Ishikawa (cell line): ENCODE data around the gene ZRANB1.

Experiments
- CEBPB ChIP-seq: IDR thresholded peaks from 2 replicates; pipeline ENCODE4 v1.6.1; 2012
- CREB1 ChIP-seq: IDR thresholded peaks from 2 replicates; pipeline ENCODE4 v1.6.1; 2012; ENCODE audit warnings: low read depth
- EGR1 ChIP-seq: IDR thresholded peaks from 2 replicates; pipeline ENCODE4 v1.6.1; 2012
- EP300 ChIP-seq: IDR thresholded peaks from 2 replicates; pipeline ENCODE4 v1.6.1; 2012; ENCODE audit warnings: borderline replicate concordance
- FOXM1 ChIP-seq: IDR thresholded peaks from 2 replicates; pipeline ENCODE4 v1.6.1; 2012; ENCODE audit warnings: low read depth, borderline replicate concordance
- MAX ChIP-seq: IDR thresholded peaks from 2 replicates; pipeline ENCODE4 v1.6.1; 2012
- NFIC ChIP-seq: IDR thresholded peaks from 2 replicates; pipeline ENCODE4 v1.6.1; 2012
- RAD21 ChIP-seq: IDR thresholded peaks from 2 replicates; pipeline ENCODE4 v1.6.1; 2012; ENCODE audit warnings: low read depth
- REST ChIP-seq: IDR thresholded peaks from 2 replicates; pipeline ENCODE4 v1.6.1; 2012; ENCODE audit warnings: low read depth, mild to moderate bottlenecking
- TAF1 ChIP-seq: IDR thresholded peaks from 2 replicates; pipeline ENCODE4 v1.6.1; 2012; ENCODE audit warnings: low read depth, mild to moderate bottlenecking
- TCF12 ChIP-seq: IDR thresholded peaks from 2 replicates; pipeline ENCODE4 v1.6.1; 2012; ENCODE audit warnings: low read depth
- USF1 ChIP-seq: IDR thresholded peaks from 2 replicates; pipeline ENCODE4 v1.6.1; 2012
- YY1 ChIP-seq: IDR thresholded peaks from 2 replicates; pipeline ENCODE4 v1.6.1; 2012; ENCODE audit warnings: low read depth
- ZBTB7A ChIP-seq: IDR thresholded peaks from 2 replicates; pipeline ENCODE4 v1.6.1; 2012; ENCODE audit warnings: low read depth

The ZRANB1 gene

GRCh38 chr10:125026036-125026931, 84.4 kb downstream of the ZRANB1 start:
- peak; percentile 60 for TF ChIP-seq REST
- TF ChIP-seq USF1: no peak
- TF ChIP-seq EGR1: no peak

DNA sequence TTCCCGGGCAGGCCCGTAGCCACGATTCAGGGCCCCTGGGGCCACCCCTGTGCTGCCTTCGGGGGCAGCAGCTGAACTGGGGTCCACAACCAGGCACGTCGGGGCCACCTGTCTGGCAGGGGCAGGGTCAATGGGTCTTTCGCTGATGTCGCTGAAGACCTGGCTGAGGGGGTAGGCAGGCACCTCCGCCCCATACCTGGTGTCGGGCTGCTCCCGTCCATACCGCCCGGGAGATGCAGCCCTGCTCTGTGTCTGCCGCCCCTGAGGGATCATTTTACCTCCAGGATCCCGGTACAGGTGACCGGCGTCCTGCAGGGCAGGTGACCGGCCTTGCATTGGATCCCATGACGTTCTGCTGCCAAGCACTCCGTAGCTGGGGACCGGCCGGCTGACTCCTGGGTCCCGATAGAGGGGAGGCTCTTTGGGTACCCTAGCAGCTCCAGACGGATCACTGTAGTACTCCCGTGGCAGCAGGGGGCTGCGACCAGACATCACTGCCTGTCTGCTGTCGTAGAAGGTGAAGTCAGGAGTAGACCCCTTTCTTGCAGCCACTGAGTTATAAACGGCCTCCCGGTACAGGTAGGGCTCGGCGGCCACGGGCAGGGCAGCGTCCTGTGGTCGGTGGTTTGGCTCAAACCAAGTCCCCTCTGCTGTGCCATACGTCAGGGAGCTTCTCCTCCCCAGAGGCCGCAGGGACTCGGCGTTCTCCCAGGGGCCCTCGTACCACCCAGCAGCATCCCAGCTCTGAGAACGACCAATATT, 85.2 kb downstream of the ZRANB1 start:
- TF ChIP-seq NFIC (no peak), RAD21 (no peak)

DNA sequence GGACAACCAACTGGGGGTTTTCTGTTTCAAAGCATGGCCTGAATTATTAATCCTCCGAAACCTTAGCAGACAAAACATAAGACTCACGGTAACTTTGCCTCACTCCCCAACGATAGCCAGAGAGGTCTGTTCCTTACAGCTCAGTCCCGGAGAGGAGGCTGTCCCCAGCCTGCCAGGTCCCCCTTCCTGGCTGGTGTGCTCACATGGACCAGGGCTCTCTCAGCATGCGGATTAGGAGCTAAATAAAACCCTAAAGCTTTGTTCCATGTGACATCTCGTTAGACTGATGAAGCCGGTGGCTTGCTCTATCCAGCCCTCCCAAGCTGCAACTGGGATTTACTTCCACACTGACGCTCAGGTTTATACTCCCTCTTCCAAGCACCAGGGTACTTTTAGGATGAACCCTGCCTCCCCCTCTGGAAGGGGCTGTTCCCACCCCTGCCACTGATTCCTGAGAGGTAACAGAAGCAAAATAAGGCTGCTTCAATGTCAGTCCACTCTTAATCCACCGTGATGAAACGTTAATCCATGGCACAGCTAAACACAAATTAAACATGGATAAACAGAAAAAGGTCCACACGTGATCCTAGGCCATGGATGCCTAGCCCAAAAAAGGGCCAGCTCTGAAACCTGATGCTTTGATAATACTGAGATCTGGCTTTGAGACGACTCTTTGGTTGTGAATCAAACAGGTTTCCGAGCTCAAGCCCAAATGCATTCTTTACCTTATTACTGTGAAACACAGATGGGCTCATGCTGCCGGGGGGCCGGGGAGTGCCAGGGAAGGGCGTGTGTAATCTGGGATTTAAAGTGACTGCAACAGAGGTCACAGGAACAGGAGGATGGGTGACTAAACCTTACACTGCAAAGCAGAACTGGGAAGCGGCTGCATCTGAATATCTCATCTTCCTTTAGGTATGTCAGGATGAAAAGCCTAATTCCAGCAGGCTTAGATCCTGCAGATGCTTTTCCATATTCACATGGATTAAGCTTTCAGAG, 86.2 kb downstream of the ZRANB1 start:
- no peak for TF ChIP-seq TAF1
- TF ChIP-seq RAD21: no peak
- no peak for TF ChIP-seq MAX
- no peak for TF ChIP-seq CREB1

DNA sequence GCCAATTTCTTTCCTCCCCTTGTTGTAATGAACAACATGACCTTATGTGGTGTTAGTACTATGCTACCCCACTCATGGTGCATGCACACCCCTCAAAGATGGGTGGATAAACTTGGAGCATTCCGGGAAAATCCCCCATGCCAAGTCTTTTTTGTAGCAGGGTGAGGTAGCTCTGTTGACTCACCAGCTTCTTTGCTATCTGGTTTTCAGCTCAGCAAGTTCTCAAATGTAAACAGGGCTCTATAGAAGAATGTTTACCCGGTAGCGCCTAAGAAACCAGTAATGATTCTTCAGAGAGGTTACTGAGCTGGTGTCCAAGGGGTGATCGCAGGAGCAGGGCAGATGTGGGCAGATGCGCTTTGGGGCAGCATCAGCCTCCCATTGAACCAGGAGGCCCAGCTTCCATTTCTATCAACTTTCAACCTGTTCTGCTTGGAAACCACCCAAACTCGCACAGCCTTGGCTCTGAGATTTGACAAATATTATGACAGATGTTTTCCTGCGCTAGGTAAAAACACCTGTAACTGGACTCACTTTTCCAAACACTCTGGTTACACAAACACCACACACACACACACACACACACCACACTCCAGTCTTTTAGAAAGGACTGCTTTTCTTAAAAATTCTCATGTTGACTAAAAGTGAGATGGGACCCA, 87.8 kb downstream of the ZRANB1 start:
- no peak for TF ChIP-seq REST
- TF ChIP-seq CEBPB: no peak
- no peak for TF ChIP-seq FOXM1
- no peak for TF ChIP-seq EP300
- TF ChIP-seq MAX: no peak
- no peak for TF ChIP-seq TCF12
- no peak for TF ChIP-seq TAF1
- no peak for TF ChIP-seq ZBTB7A
- no peak for TF ChIP-seq EGR1
- TF ChIP-seq USF1: no peak

DNA sequence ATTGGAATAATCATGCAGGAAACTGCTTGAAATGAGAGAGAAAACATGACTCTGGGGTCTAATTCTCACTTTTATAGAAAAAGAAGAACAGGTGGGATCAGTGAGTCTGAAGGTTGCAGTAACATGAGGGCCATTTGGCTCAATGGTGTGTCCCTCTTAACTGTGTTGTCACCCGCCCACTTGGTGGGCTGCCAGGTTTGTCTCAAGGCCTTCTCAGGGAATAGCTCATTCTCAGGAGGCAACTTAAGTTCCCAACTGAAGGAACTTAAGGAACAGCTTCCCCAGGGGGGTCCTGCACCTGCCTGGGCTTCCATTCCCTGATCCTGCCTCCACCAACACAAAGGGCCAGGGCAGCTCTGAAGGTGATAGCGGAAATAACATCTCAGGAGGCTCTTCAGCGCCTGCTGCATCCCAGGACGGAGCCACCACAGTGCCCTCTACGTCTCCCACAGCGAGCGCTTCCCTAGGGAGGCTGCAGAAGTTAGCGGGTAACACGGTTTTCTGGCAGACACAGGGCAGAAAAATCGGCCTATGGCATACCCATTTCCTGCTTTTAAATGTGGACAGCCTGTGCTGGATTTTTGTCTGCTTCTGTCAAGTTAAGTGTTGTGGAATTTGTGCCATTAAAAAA, 88.8 kb downstream of the ZRANB1 start:
- TF ChIP-seq CREB1 (no peak), YY1 (no peak)
